Measurements from ENCODE around the gene HBD. TPM values are rescaled to one million over a fixed set of nuclear protein-coding genes. Genes with fewer than 3 reads are reported as not detected.

The HBD gene
- total RNA-seq, 2 experiments from 2014 or later = not detected

- CTCF ChIA-PET = no interaction called here
- POLR2A ChIA-PET = no interaction called here
- H3K4me1 Mint-ChIP-seq (ENCODE audit: low read depth) = no peaks in the 10 kb centered on the region
Observed at GRCh38 chr11:5240458-5240857, 6.2 kb upstream of the HBD start.

GRCh38 chr11:5240056-5240455, 5.8 kb upstream of the HBD start:
- H3K9me3 Mint-ChIP-seq = no peaks in the 10 kb centered on the region
- Histone ChIP-seq H3K27ac (ENCODE audit: low read depth in 1 of 2, low read length in 2 of 2) (no peak overlapping the region), H3K36me3 (ENCODE audit: insufficient read depth, low read length) (no peaks in the 10 kb centered on the region), H3K27me3 (ENCODE audit: control insufficient read depth in 1 of 2, insufficient read depth in 2 of 2, low read length in 2 of 2) (no peaks in the 10 kb centered on the region), H3K4me1 (ENCODE audit: insufficient read depth, low read length) (no peaks in the 10 kb centered on the region), H3K4me3 (ENCODE audit: low read length) (no peak overlapping the region), H3K9me3 (ENCODE audit: control insufficient read depth in 1 of 2, insufficient read depth in 1 of 2, low read length in 2 of 2) (no peaks in the 10 kb centered on the region)
- CTCF ChIA-PET = no interaction called here
- POLR2A ChIA-PET = no interaction called here
- H3K27ac Mint-ChIP-seq = no peak overlapping the region
- DNase-seq = no peak
- H3K4me1 Mint-ChIP-seq (ENCODE audit: low read depth) = no peaks in the 10 kb centered on the region
- no peak for ATAC-seq (ENCODE audit: poor library complexity)
- no peak overlapping the region for H3K4me3 Mint-ChIP-seq
- intact Hi-C loops (cut with DNase I, micrococcal nuclease) = no loop called here
- H3K27me3 Mint-ChIP-seq = peaks cover 6% of the 10 kb centered on the region
- TF ChIP-seq CTCF (IDR thresholded peaks at IDR 0.05) = no peak
- no peaks in the 10 kb centered on the region for H3K36me3 Mint-ChIP-seq (ENCODE audit: low read depth)

More at GRCh38 chr11:5240458-5240857, 6.2 kb upstream of the HBD start:
- Mint-ChIP-seq H3K27ac (no peak overlapping the region), H3K36me3 (ENCODE audit: low read depth) (no peaks in the 10 kb centered on the region), H3K27me3 (peaks cover 6% of the 10 kb centered on the region), H3K4me3 (no peak overlapping the region), H3K9me3 (no peaks in the 10 kb centered on the region)
- H3K9me3 ChIP-seq (ENCODE audit: control insufficient read depth in 1 of 2, insufficient read depth in 1 of 2, low read length in 2 of 2) = no peaks in the 10 kb centered on the region
- H3K36me3 ChIP-seq (ENCODE audit: insufficient read depth, low read length) = no peaks in the 10 kb centered on the region
- DNase-seq (no peak), ATAC-seq (ENCODE audit: poor library complexity) (no peak)
- intact Hi-C loops (cut with DNase I, micrococcal nuclease) = no loop called here
- no peak overlapping the region for H3K27ac ChIP-seq (ENCODE audit: low read depth in 1 of 2, low read length in 2 of 2)
- no peaks in the 10 kb centered on the region for H3K27me3 ChIP-seq (ENCODE audit: control insufficient read depth in 1 of 2, insufficient read depth in 2 of 2, low read length in 2 of 2)
- H3K4me3 ChIP-seq (ENCODE audit: low read length) = no peak overlapping the region
- TF ChIP-seq CTCF (IDR thresholded peaks at IDR 0.05) = no peak
- no peaks in the 10 kb centered on the region for H3K4me1 ChIP-seq (ENCODE audit: insufficient read depth, low read length)

DNA sequence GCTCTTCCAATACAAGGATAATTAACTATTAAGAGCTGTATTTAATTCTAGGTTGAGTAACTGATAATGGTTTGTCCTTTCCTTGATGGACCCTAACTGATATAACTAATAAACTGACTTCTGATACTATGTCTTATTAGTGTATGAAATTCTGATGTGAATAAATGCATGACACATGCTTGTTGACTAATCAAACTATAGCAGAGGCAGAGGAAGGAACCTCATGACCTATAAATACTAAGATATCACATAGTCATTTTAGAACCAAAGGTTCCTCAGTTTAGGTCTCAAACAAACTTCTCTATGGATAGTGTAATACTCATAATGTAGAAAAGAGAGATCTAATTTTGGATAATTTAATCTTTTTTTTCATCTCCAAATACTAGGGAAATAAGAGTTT, 4.8 kb upstream of the HBD start:
- no peak for ATAC-seq (ENCODE audit: poor library complexity)
- intact Hi-C loops (cut with DNase I, micrococcal nuclease) = no loop called here
- no peak for DNase-seq
- POLR2A ChIA-PET = no interaction called here
- Mint-ChIP-seq H3K36me3 (ENCODE audit: low read depth) (no peaks in the 10 kb centered on the region), H3K27me3 (peaks cover 6% of the 10 kb centered on the region), H3K4me1 (ENCODE audit: low read depth) (peaks cover 4% of the 10 kb centered on the region), H3K27ac (no peak overlapping the region), H3K9me3 (no peaks in the 10 kb centered on the region), H3K4me3 (no peak overlapping the region)
- TF ChIP-seq CTCF (IDR thresholded peaks at IDR 0.05) = no peak
- Histone ChIP-seq H3K4me3 (ENCODE audit: low read length) (no peak overlapping the region), H3K27me3 (ENCODE audit: control insufficient read depth in 1 of 2, insufficient read depth in 2 of 2, low read length in 2 of 2) (no peaks in the 10 kb centered on the region), H3K9me3 (ENCODE audit: control insufficient read depth in 1 of 2, insufficient read depth in 1 of 2, low read length in 2 of 2) (no peaks in the 10 kb centered on the region), H3K27ac (ENCODE audit: low read depth in 1 of 2, low read length in 2 of 2) (no peak overlapping the region), H3K4me1 (ENCODE audit: insufficient read depth, low read length) (no peaks in the 10 kb centered on the region), H3K36me3 (ENCODE audit: insufficient read depth, low read length) (no peaks in the 10 kb centered on the region)
- CTCF ChIA-PET = no interaction called here

Data from CD4-positive, alpha-beta T cell (primary cell).